B cell (primary cell): ENCODE measurements around the gene ZMYND10. TPM values are rescaled to one million over a fixed set of nuclear protein-coding genes. Genes with fewer than 3 reads are reported as not detected.

Experiments used
- ATAC-seq: fragments of 200-7000 bp; cut with Tn5 transposase; one replicate; pipeline ENCODE4 v1.10.0; 2021; ENCODE audit warnings: low read depth, mild to moderate bottlenecking, moderate number of reproducible peaks, moderate library complexity
- CTCF ChIA-PET: fragments of 350-600 bp; sonication (Branson Sonifier 250); formaldehyde crosslinking; loops from one replicate; lab custom pipeline; 2021; ENCODE audit warnings: antibody characterized with exemption, inconsistent platforms; lab: Charles Lee
- POLR2A ChIA-PET: fragments of 350-600 bp; sonication (Branson Sonifier 250); formaldehyde crosslinking; loops from one replicate; lab custom pipeline; 2021; ENCODE audit warnings: antibody characterized with exemption; lab: Charles Lee
- DNase-seq: peaks from one replicate; pipeline ENCODE4 v3.0.0; 2013
- H2AFZ ChIP-seq: 2 replicates; pipeline ENCODE4 v1.6.1; 2012; ENCODE audit warnings: mild to moderate bottlenecking, low read depth, low read length; ENCODE audit not compliant: insufficient read depth, poor library complexity, severe bottlenecking
- H3K27ac ChIP-seq, 2 donors: 1 replicate in 1 of 2; 2 replicates in 1 of 2; pipeline ENCODE4 v1.5.1; 2012 to 2013; ENCODE audit warnings: low read length in 2 of 2, mild to moderate bottlenecking in 2 of 2, moderate library complexity in 1 of 2
- H3K27me3 ChIP-seq, 4 experiments: fragments of 200-600 bp in 1 of 4; sonication (generic) in 1 of 4; replicated peaks in 1 of 4; 1 replicate in 2 of 4; 2 replicates in 2 of 4; pipeline versions ENCODE4 v1.6.1 to v1.7.0; 2013 to 2016; ENCODE audit warnings: low read length in 3 of 4, mild to moderate bottlenecking in 2 of 4, mixed read lengths in 1 of 4, moderate library complexity in 1 of 4; ENCODE audit not compliant: insufficient read depth in 4 of 4, control insufficient read depth in 3 of 4; ENCODE audit errors: control extremely low read depth in 1 of 4
- H3K36me3 ChIP-seq, 2 experiments: replicated peaks in 1 of 2; 1 replicate in 1 of 2; 2 replicates in 1 of 2; pipeline versions ENCODE4 v1.6.1 to v1.7.1; 2013; ENCODE audit warnings: low read length in 1 of 2; ENCODE audit not compliant: insufficient read depth in 2 of 2, control insufficient read depth in 1 of 2; ENCODE audit errors: control extremely low read depth in 1 of 2, extremely low read depth in 1 of 2
- H3K4me1 ChIP-seq, 2 donors: fragments of 200-600 bp in 1 of 2; sonication (generic) in 1 of 2; 1 replicate in 1 of 2; 2 replicates in 1 of 2; pipeline versions ENCODE4 v1.5.1 to v1.6.1; 2013 to 2017; ENCODE audit warnings: low read length in 2 of 2; ENCODE audit not compliant: control insufficient read depth in 2 of 2, insufficient read depth in 2 of 2
- H3K4me2 ChIP-seq: replicated peaks from 2 replicates; pipeline ENCODE3; 2012; ENCODE audit warnings: mild to moderate bottlenecking, low read depth, low read length; ENCODE audit not compliant: poor library complexity, severe bottlenecking
- H3K4me3 ChIP-seq, 5 experiments: fragments of 200-600 bp in 1 of 5; sonication (generic) in 1 of 5; 1 replicate in 3 of 5; 2 replicates in 2 of 5; pipeline versions ENCODE4 v1.5.1 to v1.7.0; 2011 to 2016; ENCODE audit warnings: low read length in 4 of 5, mild to moderate bottlenecking in 4 of 5, low read depth in 2 of 5, control low read depth in 1 of 5, moderate library complexity in 1 of 5; ENCODE audit not compliant: insufficient read depth in 1 of 5; ENCODE audit errors: control extremely low read depth in 1 of 5, extremely low read depth in 1 of 5
- H3K79me2 ChIP-seq: fragments of 200-600 bp; sonication (generic); one replicate; pipeline ENCODE4 v1.6.0; 2016; ENCODE audit warnings: low read length; ENCODE audit not compliant: control insufficient read depth, insufficient read depth
- H3K9ac ChIP-seq: fragments of 200-600 bp; sonication (generic); 2 replicates; pipeline ENCODE4 v1.6.1; 2017; ENCODE audit warnings: mild to moderate bottlenecking, low read length, moderate library complexity
- H3K9me3 ChIP-seq, 3 donors: one replicate each; pipeline versions ENCODE4 v1.6.1 to v1.7.1; 2013; ENCODE audit warnings: low read length in 2 of 3; ENCODE audit not compliant: control insufficient read depth in 2 of 3, insufficient read depth in 1 of 3; ENCODE audit errors: control extremely low read depth in 1 of 3
- H4K20me1 ChIP-seq: 2 replicates; pipeline ENCODE4 v1.6.0; 2012; ENCODE audit warnings: mild to moderate bottlenecking, low read length; ENCODE audit not compliant: insufficient read depth, control insufficient read depth, poor library complexity, severe bottlenecking
- H3K27ac Mint-ChIP-seq: one replicate; pipeline ENCODE4 v1.8.0; 2021; ENCODE audit warnings: mixed read lengths
- H3K27me3 Mint-ChIP-seq: one replicate; pipeline ENCODE4 v1.8.0; 2021; ENCODE audit warnings: mixed read lengths
- H3K4me1 Mint-ChIP-seq: one replicate; pipeline ENCODE4 v1.8.0; 2021; ENCODE audit warnings: mixed read lengths
- H3K4me3 Mint-ChIP-seq: one replicate; pipeline ENCODE4 v1.8.0; 2021; ENCODE audit warnings: mixed read lengths
- H3K9me3 Mint-ChIP-seq: one replicate; pipeline ENCODE4 v1.8.0; 2022; ENCODE audit warnings: mixed read lengths; ENCODE audit not compliant: insufficient read depth
- CTCF ChIP-seq: fragments of 200-600 bp; IDR thresholded peaks from one replicate; pipeline ENCODE4 v1.8.0; 2022; ENCODE audit warnings: antibody characterized with exemption, mild to moderate bottlenecking
- EZH2 ChIP-seq: IDR thresholded peaks from 2 replicates; pipeline ENCODE4 v1.6.1; 2012; ENCODE audit warnings: borderline replicate concordance, low read depth, mild to moderate bottlenecking, moderate library complexity, low read length; ENCODE audit not compliant: insufficient read depth, poor library complexity, severe bottlenecking
- WGBS: methylation state at CpG from one replicate; pipeline ENCODE4 v1.1.5; 2013; ENCODE audit warnings: missing lambda C conversion rate; ENCODE audit not compliant: insufficient coverage; 5-methylcytosine and 5-hydroxymethylcytosine counted together
- intact Hi-C: fragments of 100-400 bp; cut with micrococcal nuclease; formaldehyde crosslinking; loops from one replicate; pipeline ENCODE4 v1.10.0; 2022
- polyA plus RNA-seq: library from polyadenylated mRNA; depleted of rRNA; stranded (reverse); fragments of >200 nt; gene quantifications from 2 replicates; pipeline ENCODE4 v1.2.3, GENCODE V29; 2012
- total RNA-seq, 2 donors: library from RNA; stranded (reverse); fragments of 120-200 nt in 1 of 2; gene quantifications; 1 replicate in 1 of 2; 2 replicates in 1 of 2; pipeline versions ENCODE4 v1.2.3 to v1.2.4, GENCODE V29; 2013 to 2022

ZMYND10 gene
- total and polyA plus RNA-seq, 2 donors (not counting 1 experiment from before 2014, with no cell fraction given): 1.8 to 2.4 TPM

DNA sequence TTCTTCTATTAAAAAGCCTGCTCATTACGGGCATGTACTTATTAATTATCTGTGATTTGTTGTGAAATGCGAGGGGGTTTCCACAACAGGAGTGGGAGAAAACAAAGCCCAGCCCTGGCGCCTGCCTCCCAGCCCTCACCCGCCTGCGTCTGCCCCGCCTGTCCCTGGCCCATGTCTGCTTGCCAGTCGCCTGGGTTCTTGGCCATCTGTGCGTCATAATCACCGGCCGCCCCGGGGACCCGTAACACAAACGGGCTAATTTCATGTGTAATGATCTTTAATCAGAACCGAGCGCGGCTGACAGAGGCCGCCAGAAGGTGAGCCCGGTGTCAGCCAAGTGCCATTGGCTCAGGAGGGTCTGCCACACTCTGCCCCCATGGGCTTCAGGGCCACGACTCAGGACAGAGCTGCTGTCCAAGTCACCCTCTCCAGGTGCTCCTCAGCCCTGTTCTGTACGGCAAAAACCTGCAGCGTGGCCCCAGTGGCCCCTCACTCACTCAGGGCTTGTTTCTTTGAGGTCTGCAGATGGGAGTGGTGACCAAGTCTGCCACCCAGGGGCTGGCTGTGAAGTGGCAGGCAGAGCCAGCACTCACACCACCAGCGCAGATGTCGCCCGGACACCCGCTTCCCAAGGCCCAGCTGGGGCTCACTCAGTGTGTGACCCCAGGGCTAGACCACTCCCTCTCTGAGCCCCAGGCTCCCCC lies 42.6 kb upstream of the ZMYND10 start:
- Histone ChIP-seq H3K4me3 (no peak overlapping the region), H2AFZ (no peak overlapping the region), H3K36me3 (no peaks in the 10 kb centered on the region), H3K9ac (no peak overlapping the region), H3K4me2 (no peak overlapping the region), H3K27ac (no peak overlapping the region), H3K27me3 (no peaks in the 10 kb centered on the region), H3K79me2 (no peaks in the 10 kb centered on the region), H3K4me1 (no peaks in the 10 kb centered on the region), H3K9me3 (no peaks in the 10 kb centered on the region), H4K20me1 (no peaks in the 10 kb centered on the region)
- DNase-seq: no peak
- no peaks in the 10 kb centered on the region for H3K9me3 Mint-ChIP-seq
- TF ChIP-seq EZH2 (no peak), CTCF (no peak)
- intact Hi-C loops: no loop called here
- H3K4me1 Mint-ChIP-seq: no peaks in the 10 kb centered on the region
- ATAC-seq: no peak
- 84% methylated on average over 24 of the region's 25 CpGs for WGBS
- no peak overlapping the region for H3K27ac Mint-ChIP-seq
- ChIA-PET POLR2A (no interaction called here), CTCF (interaction anchor here (0.7 kb wide), 1 partner anchor 41 kb away, joined by 3 read pairs; no protein-coding TSS in a partner anchor)
- H3K4me3 Mint-ChIP-seq: no peak overlapping the region
- H3K27me3 Mint-ChIP-seq: peaks cover 12% of the 10 kb centered on the region

- Histone ChIP-seq H3K4me1 (no peaks in the 10 kb centered on the region), H4K20me1 (no peaks in the 10 kb centered on the region), H3K4me2 (no peak overlapping the region), H3K79me2 (no peaks in the 10 kb centered on the region), H2AFZ (no peak overlapping the region), H3K9me3 (no peaks in the 10 kb centered on the region), H3K9ac (no peak overlapping the region), H3K27ac (no peak overlapping the region), H3K4me3 (no peak overlapping the region), H3K27me3 (no peaks in the 10 kb centered on the region), H3K36me3 (no peaks in the 10 kb centered on the region)
- no peaks in the 10 kb centered on the region for H3K4me1 Mint-ChIP-seq
- ChIA-PET POLR2A (no interaction called here), CTCF (no interaction called here)
- intact Hi-C loops: no loop called here
- H3K27me3 Mint-ChIP-seq: peaks cover 12% of the 10 kb centered on the region
- H3K9me3 Mint-ChIP-seq: no peaks in the 10 kb centered on the region
- H3K4me3 Mint-ChIP-seq: no peak overlapping the region
- DNase-seq (no peak), ATAC-seq (no peak)
- H3K27ac Mint-ChIP-seq: no peak overlapping the region
- TF ChIP-seq EZH2: no peak
- WGBS: 59% methylated on average over 6 of the region's 13 CpGs
These were observed 40.2 kb upstream of the ZMYND10 start for GRCh38 chr3:50385754-50386153.
